MM.1S (cell line): ENCODE results near the gene NDUFA1.
"Not testable (repeated sequence)": the region's sequence is repeated elsewhere in the genome, so short reads cannot be mapped to it uniquely, and the experiment has no call there.

Source experiments
- EZH2 ChIP-seq: fragments of 300-600 bp; sonication (generic); optimal IDR thresholded peaks from 2 replicates; pipeline ENCODE3; 2017; ENCODE audit warnings: low read depth, mild to moderate bottlenecking, antibody characterized with exemption, low read length, mixed read lengths
- EZH2phosphoT487 ChIP-seq: fragments of 300-600 bp; sonication (generic); IDR thresholded peaks from 2 replicates; pipeline ENCODE4 v1.6.1; 2018; ENCODE audit warnings: antibody characterized with exemption, low read length
- TF ChIP-seq, protein P1 (sequence below): fragments of 300-600 bp; sonication (generic); IDR thresholded peaks from 2 replicates; pipeline ENCODE4 v1.5.1; 2016; ENCODE audit warnings: antibody characterized with exemption, low read length, mixed read lengths

GRCh38 chrX:119824221-119824620 is 47.4 kb upstream of the NDUFA1 start:
- TF ChIP-seq, protein P1, sequence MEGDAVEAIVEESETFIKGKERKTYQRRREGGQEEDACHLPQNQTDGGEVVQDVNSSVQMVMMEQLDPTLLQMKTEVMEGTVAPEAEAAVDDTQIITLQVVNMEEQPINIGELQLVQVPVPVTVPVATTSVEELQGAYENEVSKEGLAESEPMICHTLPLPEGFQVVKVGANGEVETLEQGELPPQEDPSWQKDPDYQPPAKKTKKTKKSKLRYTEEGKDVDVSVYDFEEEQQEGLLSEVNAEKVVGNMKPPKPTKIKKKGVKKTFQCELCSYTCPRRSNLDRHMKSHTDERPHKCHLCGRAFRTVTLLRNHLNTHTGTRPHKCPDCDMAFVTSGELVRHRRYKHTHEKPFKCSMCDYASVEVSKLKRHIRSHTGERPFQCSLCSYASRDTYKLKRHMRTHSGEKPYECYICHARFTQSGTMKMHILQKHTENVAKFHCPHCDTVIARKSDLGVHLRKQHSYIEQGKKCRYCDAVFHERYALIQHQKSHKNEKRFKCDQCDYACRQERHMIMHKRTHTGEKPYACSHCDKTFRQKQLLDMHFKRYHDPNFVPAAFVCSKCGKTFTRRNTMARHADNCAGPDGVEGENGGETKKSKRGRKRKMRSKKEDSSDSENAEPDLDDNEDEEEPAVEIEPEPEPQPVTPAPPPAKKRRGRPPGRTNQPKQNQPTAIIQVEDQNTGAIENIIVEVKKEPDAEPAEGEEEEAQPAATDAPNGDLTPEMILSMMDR: not testable (repeated sequence)
- not testable (repeated sequence) for TF ChIP-seq EZH2phosphoT487, EZH2
